Femur (tissue), 1 donor: ENCODE data around the gene KRT222.

Experiments
- DNase-seq: peaks from one replicate; pipeline ENCODE4 v3.0.0-alpha.2; 2017

Gene KRT222

DNA sequence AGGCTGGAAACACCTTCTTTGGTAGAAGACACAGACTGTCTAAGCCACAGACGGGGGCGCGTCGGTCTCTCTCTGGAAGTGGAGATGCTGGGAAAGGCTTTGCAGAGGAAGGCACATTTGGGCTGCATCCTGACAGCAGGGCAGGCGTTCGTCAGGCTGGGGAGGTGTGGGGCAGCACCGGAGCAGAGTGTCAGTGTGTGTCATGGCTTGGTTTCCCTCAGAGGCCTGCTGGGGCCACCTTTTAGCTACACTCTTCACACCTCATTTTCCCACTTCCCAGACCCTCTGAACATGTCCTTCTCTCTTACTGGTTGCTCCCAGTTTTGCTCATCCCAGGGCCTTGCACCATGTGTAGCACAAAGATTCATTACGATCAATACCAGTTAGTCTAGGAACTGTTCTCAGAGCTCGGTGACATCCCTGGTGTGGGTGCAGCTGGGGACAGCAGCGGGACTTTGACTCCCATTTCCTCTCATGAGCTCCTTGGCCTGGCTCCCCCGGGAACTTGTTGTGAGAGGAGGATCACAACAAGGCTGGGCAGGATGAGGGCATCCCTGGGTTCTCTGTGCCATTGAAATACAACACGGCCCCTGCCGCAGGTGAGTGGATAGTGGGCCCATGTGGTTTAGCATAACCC lies 50.4 kb downstream of the KRT222 start:
- DNase-seq = no peak

DNA sequence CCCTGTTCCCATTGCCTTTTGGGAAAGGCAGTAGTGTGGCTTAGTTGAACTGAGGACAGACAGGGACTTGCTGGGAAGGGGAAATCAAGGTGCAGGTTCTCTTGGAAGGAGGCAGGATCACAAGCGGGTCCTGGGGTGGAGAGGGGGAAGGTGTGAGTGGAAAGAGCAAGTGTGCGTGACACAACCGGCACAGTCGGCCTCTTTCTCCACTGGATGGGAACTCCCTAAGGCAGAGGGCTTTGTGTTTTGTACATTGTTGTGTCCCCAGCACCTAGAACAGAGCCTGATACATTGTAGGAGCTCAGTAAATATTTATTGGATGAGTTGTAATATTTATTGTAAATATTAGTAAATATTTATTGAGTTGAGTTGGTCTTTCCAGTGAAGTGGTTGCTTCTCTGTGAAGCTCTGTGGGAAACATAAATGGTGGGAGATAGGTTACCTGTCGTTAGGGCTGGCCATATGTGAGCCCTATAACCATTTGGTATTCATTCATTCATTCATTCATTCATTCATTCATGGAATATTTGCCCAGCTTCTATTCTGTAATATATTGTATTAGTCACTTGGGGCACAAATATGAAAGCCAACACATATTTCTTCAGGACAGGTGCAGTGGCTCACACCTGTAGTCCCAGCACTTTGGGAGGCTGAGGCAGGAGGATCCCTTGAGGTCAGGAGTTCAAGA lies 51.4 kb downstream of the KRT222 start:
- no peak for DNase-seq

- no peak for DNase-seq
These were observed 52.3 kb downstream of the KRT222 start for GRCh38 chr17:40612599-40613244.

DNA sequence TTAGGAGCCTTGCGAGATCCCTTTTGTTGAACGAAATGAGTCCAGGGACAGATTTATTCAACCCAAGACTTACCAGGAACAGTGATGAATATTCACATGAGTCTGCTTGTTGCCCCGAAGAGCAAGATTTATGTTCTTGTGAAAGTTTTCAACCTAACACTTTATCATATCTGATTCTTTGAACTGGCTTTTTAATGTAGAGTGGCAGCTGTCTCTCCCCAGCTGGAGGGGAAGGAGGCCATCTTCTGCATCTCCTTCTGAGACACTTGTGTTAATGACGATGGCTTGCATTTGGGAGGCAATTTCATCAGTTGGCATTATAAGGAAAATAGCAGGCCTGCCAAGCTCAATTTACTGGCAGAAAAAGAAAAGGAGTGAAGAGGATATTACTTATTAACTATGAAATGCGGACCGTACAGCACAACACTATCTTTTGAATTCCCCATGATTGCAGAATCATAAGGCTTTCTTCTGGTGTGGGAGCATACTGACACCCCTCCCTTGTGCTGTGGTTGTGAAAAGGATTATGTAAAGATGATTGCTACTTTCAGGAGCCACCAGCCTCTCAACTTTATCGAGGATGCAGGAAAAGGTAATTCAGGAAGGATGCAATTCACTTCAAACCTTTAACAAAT lies 53.0 kb downstream of the KRT222 start:
- DNase-seq = no peak

GRCh38 chr17:40610359-40610758 lies 54.6 kb downstream of the KRT222 start:
- no peak for DNase-seq

GRCh38 chr17:40608061-40608581 lies 56.9 kb downstream of the KRT222 start:
- no peak for DNase-seq

- DNase-seq = no peak
These were observed 57.3 kb downstream of the KRT222 start for GRCh38 chr17:40607641-40608040.

GRCh38 chr17:40606548-40607353 lies 58.2 kb downstream of the KRT222 start:
- no peak for DNase-seq

GRCh38 chr17:40605306-40605705 lies 59.7 kb downstream of the KRT222 start:
- no peak for DNase-seq
